ENCODE measurements around the gene MAB21L3.

DNA sequence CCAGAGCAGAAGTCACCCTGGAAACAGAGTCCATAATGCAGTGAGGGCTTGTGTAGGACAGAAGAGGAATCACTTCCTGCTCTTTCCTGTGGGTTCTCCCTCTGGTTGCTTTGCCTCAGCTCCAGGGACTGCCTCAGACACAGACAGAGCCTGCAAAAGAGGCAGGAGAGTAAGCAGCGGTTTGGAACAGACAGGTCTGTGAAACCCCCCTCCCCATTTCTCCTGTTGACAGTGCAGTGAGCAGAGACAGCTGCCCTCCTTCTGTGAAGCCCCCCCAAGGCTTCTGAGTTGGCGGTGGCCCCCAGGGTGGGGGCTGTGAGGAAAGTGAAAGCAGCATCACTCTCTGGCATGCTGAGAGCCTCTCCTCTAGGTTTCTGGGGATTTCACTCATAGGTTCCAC is 53.0 kb downstream of the MAB21L3 start:
- TF ChIP-seq BHLHE40 (IDR thresholded peaks at IDR 0.05; ENCODE audit: borderline replicate concordance) (no peak), PKNOX1 (IDR thresholded peaks at IDR 0.05) (no peak), SUZ12 (IDR thresholded peaks at IDR 0.05) (no peak), ARNT (IDR thresholded peaks at IDR 0.05) (no peak), NFRKB (IDR thresholded peaks at IDR 0.05) (no peak), ZNF384 (IDR thresholded peaks at IDR 0.05) (no peak), FOXA1 (IDR thresholded peaks at IDR 0.05) (no peak), LEF1 (IDR thresholded peaks at IDR 0.05; ENCODE audit: borderline replicate concordance) (no peak), FOXM1 (IDR thresholded peaks at IDR 0.05; ENCODE audit: borderline replicate concordance) (no peak)
